H9 (cell line): Measurements from ENCODE around the gene SLC45A1. TPM values are rescaled to one million over a fixed set of nuclear protein-coding genes. Genes with fewer than 3 reads are reported as not detected.

Experiments
- DNase-seq: peaks from one replicate; pipeline ENCODE4 v3.0.0-alpha.2; 2017
- H2AFZ ChIP-seq: one replicate; pipeline ENCODE4 v1.6.1; 2013; ENCODE audit warnings: mild to moderate bottlenecking, low read length, control low read depth, moderate library complexity
- H2AK5ac ChIP-seq: 2 replicates; pipeline ENCODE4 v1.6.1; 2013; ENCODE audit warnings: low read length, control low read depth, mixed read lengths; ENCODE audit not compliant: insufficient read length
- H2BK120ac ChIP-seq: one replicate; pipeline ENCODE4 v1.6.1; 2013; ENCODE audit warnings: low read depth, mild to moderate bottlenecking, low read length, control low read depth, inconsistent platforms; ENCODE audit not compliant: poor library complexity, severe bottlenecking
- H2BK12ac ChIP-seq: 2 replicates; pipeline ENCODE4 v1.6.1; 2013; ENCODE audit warnings: low read length, control low read depth, mixed read lengths, low read depth; ENCODE audit not compliant: insufficient read length
- H2BK15ac ChIP-seq: 2 replicates; pipeline ENCODE4 v1.6.1; 2013; ENCODE audit warnings: low read depth, low read length, control low read depth
- H2BK20ac ChIP-seq: one replicate; pipeline ENCODE4 v1.6.1; 2013; ENCODE audit warnings: low read depth, mild to moderate bottlenecking, low read length, control low read depth, inconsistent platforms; ENCODE audit not compliant: poor library complexity, severe bottlenecking
- H2BK5ac ChIP-seq: 2 replicates; pipeline ENCODE4 v1.6.1; 2013; ENCODE audit warnings: low read length, control low read depth, mixed read lengths; ENCODE audit not compliant: insufficient read length
- H3K14ac ChIP-seq: 2 replicates; pipeline ENCODE4 v1.6.1; 2013; ENCODE audit warnings: low read length, control low read depth; ENCODE audit not compliant: insufficient read depth
- H3K18ac ChIP-seq: 2 replicates; pipeline ENCODE4 v1.6.1; 2013; ENCODE audit warnings: low read depth, mild to moderate bottlenecking, mixed read lengths, low read length, control low read depth; ENCODE audit not compliant: insufficient read length
- H3K23ac ChIP-seq: 2 replicates; pipeline ENCODE4 v1.6.1; 2013; ENCODE audit warnings: low read length, control low read depth, mixed read lengths, low read depth; ENCODE audit not compliant: insufficient read length
- H3K23me2 ChIP-seq: 2 replicates; pipeline ENCODE4 v1.6.1; 2013; ENCODE audit warnings: low read depth, mild to moderate bottlenecking, mixed read lengths, low read length, control low read depth; ENCODE audit not compliant: insufficient read length, poor library complexity, severe bottlenecking
- H3K27ac ChIP-seq: 2 replicates; pipeline ENCODE4 v1.5.1; 2013; ENCODE audit warnings: low read length, control low read depth, mixed read lengths, low read depth; ENCODE audit not compliant: insufficient read length
- H3K27me3 ChIP-seq: 2 replicates; pipeline ENCODE4 v1.6.1; 2013; ENCODE audit warnings: low read length, control low read depth, inconsistent platforms; ENCODE audit not compliant: insufficient read depth
- H3K4ac ChIP-seq: 2 replicates; pipeline ENCODE4 v1.6.1; 2013; ENCODE audit warnings: low read depth, mild to moderate bottlenecking, control low read depth, inconsistent platforms, low read length, moderate library complexity
- H3K4me1 ChIP-seq: 2 replicates; pipeline ENCODE4 v1.6.1; 2013; ENCODE audit warnings: low read length, control low read depth, inconsistent platforms; ENCODE audit not compliant: insufficient read depth
- H3K4me2 ChIP-seq: 2 replicates; pipeline ENCODE4 v1.6.1; 2013; ENCODE audit warnings: low read length, control low read depth, mixed read lengths; ENCODE audit not compliant: insufficient read length, insufficient read depth
- H3K56ac ChIP-seq: 2 replicates; pipeline ENCODE4 v1.6.1; 2013; ENCODE audit warnings: low read depth, mild to moderate bottlenecking, mixed read lengths, low read length, control low read depth; ENCODE audit not compliant: insufficient read length
- H3K79me1 ChIP-seq: 2 replicates; pipeline ENCODE4 v1.6.1; 2013; ENCODE audit warnings: low read depth, mild to moderate bottlenecking, moderate library complexity, low read length, control low read depth, inconsistent platforms; ENCODE audit not compliant: insufficient read depth, poor library complexity, severe bottlenecking
- H3K79me2 ChIP-seq: 2 replicates; pipeline ENCODE4 v1.6.1; 2013; ENCODE audit warnings: low read length, control low read depth, inconsistent platforms; ENCODE audit not compliant: insufficient read depth
- H3K9ac ChIP-seq: 2 replicates; pipeline ENCODE4 v1.6.1; 2013; ENCODE audit warnings: low read length, control low read depth, mixed read lengths; ENCODE audit not compliant: insufficient read length; ENCODE audit errors: extremely low read depth
- H3K9me3 ChIP-seq: one replicate; pipeline ENCODE4 v1.6.1; 2013; ENCODE audit warnings: low read depth, low read length, inconsistent platforms; ENCODE audit not compliant: control insufficient read depth
- H3T11ph ChIP-seq: one replicate; pipeline ENCODE4 v1.6.1; 2013; ENCODE audit warnings: mild to moderate bottlenecking, low read length, control low read depth, inconsistent platforms
- H4K20me1 ChIP-seq: one replicate; pipeline ENCODE4 v1.6.1; 2013; ENCODE audit not compliant: control insufficient read depth, insufficient read length, insufficient read depth
- H4K5ac ChIP-seq: 2 replicates; pipeline ENCODE4 v1.6.1; 2013; ENCODE audit warnings: low read depth, mild to moderate bottlenecking, mixed read lengths, low read length, control low read depth; ENCODE audit not compliant: insufficient read length
- H4K8ac ChIP-seq: replicated peaks from 2 replicates; pipeline ENCODE4 v1.6.1; 2013; ENCODE audit warnings: low read length, control low read depth, mixed read lengths, low read depth; ENCODE audit not compliant: insufficient read length
- H4K91ac ChIP-seq: 2 replicates; pipeline ENCODE4 v1.6.1; 2013; ENCODE audit warnings: low read depth, mild to moderate bottlenecking, moderate library complexity, mixed read lengths, low read length, control low read depth; ENCODE audit not compliant: insufficient read length
- H3K27ac Mint-ChIP-seq, 3 experiments: 2 replicates in 2 of 3; 3 replicates in 1 of 3; pipeline ENCODE4 v1.8.0; 2020 to 2021; ENCODE audit warnings: mixed read lengths in 3 of 3, mild to moderate bottlenecking in 1 of 3, moderate library complexity in 1 of 3
- H3K27me3 Mint-ChIP-seq: 2 replicates; pipeline ENCODE4 v1.8.0; 2021; ENCODE audit warnings: low read depth, mild to moderate bottlenecking, moderate library complexity, mixed read lengths
- H3K36me3 Mint-ChIP-seq, 3 experiments: 2 replicates in 2 of 3; 3 replicates in 1 of 3; pipeline ENCODE4 v1.8.0; 2020 to 2021; ENCODE audit warnings: low read depth in 3 of 3, mixed read lengths in 3 of 3; ENCODE audit not compliant: insufficient read depth in 1 of 3
- H3K4me1 Mint-ChIP-seq, 2 experiments: 2 replicates each; pipeline ENCODE4 v1.8.0; 2020; ENCODE audit warnings: mixed read lengths in 2 of 2
- H3K4me3 Mint-ChIP-seq, 2 experiments: 2 replicates in 1 of 2; 3 replicates in 1 of 2; pipeline ENCODE4 v1.8.0; 2020 to 2021; ENCODE audit warnings: mild to moderate bottlenecking in 2 of 2, mixed read lengths in 2 of 2, moderate library complexity in 1 of 2
- H3K9me3 Mint-ChIP-seq, 2 experiments: 2 replicates in 1 of 2; 3 replicates in 1 of 2; pipeline ENCODE4 v1.8.0; 2020; ENCODE audit warnings: mild to moderate bottlenecking in 2 of 2, mixed read lengths in 2 of 2, moderate library complexity in 1 of 2
- CTCF ChIP-seq: fragments of 200-600 bp; sonication (generic); conservative IDR thresholded peaks from 3 replicates; pipeline ENCODE4 v1.8.0; 2021; ENCODE audit warnings: antibody characterized with exemption, mild to moderate bottlenecking
- WGBS: extraction: QIAGEN DNeasy Blood & Tissue Kit; methylation state at CpG from one replicate; pipeline ENCODE4 v1.1.7; 2013; ENCODE audit warnings: missing lambda C conversion rate, low lambda C conversion rate, mixed read lengths; ENCODE audit not compliant: insufficient read length; ENCODE audit errors: extremely low coverage; 5-methylcytosine and 5-hydroxymethylcytosine counted together
- total RNA-seq: library from RNA; stranded (reverse); gene quantifications from 2 replicates; pipeline ENCODE4 v1.2.1, GENCODE V29; 2021

The SLC45A1 gene
- total RNA-seq, 1 experiment from 2014 or later: 0.63 TPM

- H3K4me1 Mint-ChIP-seq: peaks cover 0 to 2% of the 10 kb centered on the region in 2 experiments; a peak in 1 of 4 replicates
- Histone ChIP-seq H2BK12ac (no peak overlapping the region), H3K4ac (no peak overlapping the region), H3K56ac (no peak overlapping the region), H3K79me2 (no peaks in the 10 kb centered on the region), H2BK15ac (no peak overlapping the region), H2AFZ (no peak overlapping the region), H3K9me3 (no peaks in the 10 kb centered on the region), H2BK5ac (no peak overlapping the region), H3K4me2 (no peak overlapping the region), H4K8ac (no peak overlapping the region), H3K18ac (no peak overlapping the region), H3K9ac (no peak overlapping the region), H3K4me1 (no peaks in the 10 kb centered on the region), H3K79me1 (no peaks in the 10 kb centered on the region), H2BK120ac (no peak overlapping the region), H3K27ac (no peak overlapping the region), H4K91ac (no peak overlapping the region), H2AK5ac (no peak overlapping the region), H3K23ac (no peak overlapping the region), H3K23me2 (no peaks in the 10 kb centered on the region), H4K20me1 (no peaks in the 10 kb centered on the region), H4K5ac (no peak overlapping the region), H3K14ac (no peak overlapping the region), H2BK20ac (no peak overlapping the region), H3K27me3 (no peaks in the 10 kb centered on the region), H3T11ph (no peak overlapping the region)
- TF ChIP-seq CTCF: no peak
- H3K27ac Mint-ChIP-seq: no peak overlapping the region
- WGBS: no CpG with 5 or more reads among the region's 14 CpGs
- no peaks in the 10 kb centered on the region for H3K27me3 Mint-ChIP-seq
- H3K36me3 Mint-ChIP-seq: no peaks in the 10 kb centered on the region; a peak in 1 of 7 replicates
- DNase-seq: no peak
- no peaks in the 10 kb centered on the region; a peak in 1 of 5 replicates for H3K9me3 Mint-ChIP-seq
- H3K4me3 Mint-ChIP-seq: no peak overlapping the region
These were observed 11.9 kb downstream of the SLC45A1 start for GRCh38 chr1:8329858-8330257.
